ENCODE measurements around the gene SCGB1C1. TPM values are rescaled to one million over a fixed set of nuclear protein-coding genes. Genes with fewer than 3 reads are reported as not detected.
A peak's percentile ranks its signal among the peaks of the same experiment; 100 is the strongest.

Gene SCGB1C1
- total RNA-seq, 2 donors from 2014 or later: not detected

- Histone ChIP-seq H3K9me3 (no peaks in the 10 kb centered on the region), H3K4me1 (peaks cover 12% of the 10 kb centered on the region), H3K27me3 (no peaks in the 10 kb centered on the region), H3K27ac (no peak overlapping the region), H3K4me3 (no peak overlapping the region), H3K36me3 (replicated peaks in 1 of 2; ENCODE audit: insufficient read depth in 1 of 2, low read depth in 2 of 2) (peaks cover 0 to 6% of the 10 kb centered on the region in 2 donors)
- peak; percentile 10 for ATAC-seq
- 61 to 64% methylated on average over 8 of the region's 8 CpGs for WGBS, 2 donors
- TF ChIP-seq POLR2A (IDR thresholded peaks at IDR 0.05): no peak
- TF ChIP-seq, protein P1, sequence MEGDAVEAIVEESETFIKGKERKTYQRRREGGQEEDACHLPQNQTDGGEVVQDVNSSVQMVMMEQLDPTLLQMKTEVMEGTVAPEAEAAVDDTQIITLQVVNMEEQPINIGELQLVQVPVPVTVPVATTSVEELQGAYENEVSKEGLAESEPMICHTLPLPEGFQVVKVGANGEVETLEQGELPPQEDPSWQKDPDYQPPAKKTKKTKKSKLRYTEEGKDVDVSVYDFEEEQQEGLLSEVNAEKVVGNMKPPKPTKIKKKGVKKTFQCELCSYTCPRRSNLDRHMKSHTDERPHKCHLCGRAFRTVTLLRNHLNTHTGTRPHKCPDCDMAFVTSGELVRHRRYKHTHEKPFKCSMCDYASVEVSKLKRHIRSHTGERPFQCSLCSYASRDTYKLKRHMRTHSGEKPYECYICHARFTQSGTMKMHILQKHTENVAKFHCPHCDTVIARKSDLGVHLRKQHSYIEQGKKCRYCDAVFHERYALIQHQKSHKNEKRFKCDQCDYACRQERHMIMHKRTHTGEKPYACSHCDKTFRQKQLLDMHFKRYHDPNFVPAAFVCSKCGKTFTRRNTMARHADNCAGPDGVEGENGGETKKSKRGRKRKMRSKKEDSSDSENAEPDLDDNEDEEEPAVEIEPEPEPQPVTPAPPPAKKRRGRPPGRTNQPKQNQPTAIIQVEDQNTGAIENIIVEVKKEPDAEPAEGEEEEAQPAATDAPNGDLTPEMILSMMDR (IDR thresholded peaks at IDR 0.05): no peak
- DNase-seq: peak in 1 of 4 donors; percentile 12
- intact Hi-C loops (cut with DNase I): no loop called here
These were observed 6.9 kb downstream of the SCGB1C1 start for GRCh38 chr11:199782-200181.

DNA sequence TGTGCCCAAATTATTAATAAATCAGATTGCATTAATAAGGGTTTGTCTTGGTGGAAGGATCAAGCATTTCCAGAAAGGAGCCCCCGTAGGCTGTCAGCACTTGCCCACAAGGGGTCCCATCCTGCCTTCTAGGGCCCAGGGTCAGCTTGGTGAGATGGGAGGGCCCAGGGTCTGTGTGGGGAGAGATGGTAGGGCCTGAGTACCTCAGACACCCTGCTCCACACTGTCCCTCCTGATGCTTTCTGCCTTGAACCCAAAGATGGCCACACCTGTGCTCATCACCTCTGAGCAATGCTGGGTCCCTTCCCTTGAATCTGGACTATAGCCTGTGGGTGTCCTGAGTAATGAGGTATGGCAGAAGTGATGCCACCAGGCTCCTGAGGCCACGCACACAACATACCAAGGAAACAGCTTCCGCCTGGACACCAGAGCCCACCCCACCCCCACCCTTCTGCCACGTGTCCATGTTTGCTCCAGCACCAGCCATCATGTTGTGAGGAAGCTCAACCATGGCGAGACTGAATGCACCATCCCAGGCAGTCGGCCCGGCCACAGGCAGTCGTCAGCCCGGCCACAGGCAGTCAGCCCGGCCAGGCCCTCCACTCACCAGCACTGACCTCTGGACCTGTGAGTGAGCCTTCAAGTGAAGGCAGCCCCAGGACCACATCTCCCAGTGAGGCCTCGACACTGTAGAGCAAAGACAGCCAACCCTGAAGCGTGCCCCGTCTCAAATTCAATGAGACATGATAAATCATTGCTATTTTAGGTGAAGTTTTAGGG, 7.5 kb downstream of the SCGB1C1 start:
- Histone ChIP-seq H3K9me3 (no peaks in the 10 kb centered on the region), H3K36me3 (replicated peaks in 1 of 2; ENCODE audit: insufficient read depth in 1 of 2, low read depth in 2 of 2) (peaks cover 0 to 6% of the 10 kb centered on the region in 2 donors), H3K27ac (no peak overlapping the region), H3K4me3 (no peak overlapping the region), H3K27me3 (no peaks in the 10 kb centered on the region), H3K4me1 (peaks cover 19% of the 10 kb centered on the region)
- peak in 1 of 4 donors; percentile 11 for DNase-seq
- 89 to 97% methylated on average over 3 to 10 of the region's 13 CpGs for WGBS, 2 donors
- no peak for TF ChIP-seq POLR2A (IDR thresholded peaks at IDR 0.05)
- TF ChIP-seq, protein P1 (IDR thresholded peaks at IDR 0.05): no peak
- ATAC-seq: no peak
- intact Hi-C loops (cut with DNase I): no loop called here

DNA sequence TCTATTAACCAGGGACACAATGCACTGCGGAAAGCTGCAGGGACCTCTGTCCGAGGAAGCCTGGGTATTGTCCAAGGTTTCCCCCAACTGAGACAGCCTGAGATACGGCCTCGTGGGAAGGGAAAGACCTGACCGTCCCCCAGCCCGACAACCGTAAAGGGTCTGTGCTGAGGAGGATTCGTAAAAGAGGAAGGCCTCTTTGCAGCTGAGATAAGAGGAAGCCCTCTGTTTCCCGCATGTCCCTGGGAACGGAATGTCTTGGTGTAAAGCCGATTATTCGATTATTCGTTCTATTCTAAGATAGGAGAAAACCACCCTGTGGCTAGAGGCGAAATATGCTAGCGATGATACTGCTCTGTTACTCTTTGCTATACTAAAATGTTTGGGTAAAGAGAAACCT, 9.1 kb downstream of the SCGB1C1 start:
- WGBS, 2 donors: 69 to 81% methylated on average over 15 of the region's 15 CpGs
- H3K36me3 ChIP-seq (replicated peaks in 1 of 2; ENCODE audit: insufficient read depth in 1 of 2, low read depth in 2 of 2): peaks cover 0 to 6% of the 10 kb centered on the region in 2 donors
- H3K27me3 ChIP-seq: no peaks in the 10 kb centered on the region
- ATAC-seq: no peak
- H3K4me1 ChIP-seq: peaks cover 29% of the 10 kb centered on the region
- H3K4me3 ChIP-seq: no peak overlapping the region
- TF ChIP-seq POLR2A (IDR thresholded peaks at IDR 0.05): no peak
- TF ChIP-seq, protein P1 (IDR thresholded peaks at IDR 0.05): no peak
- no peaks in the 10 kb centered on the region for H3K9me3 ChIP-seq
- no peak overlapping the region for H3K27ac ChIP-seq
- DNase-seq: no peak
- intact Hi-C loops (cut with DNase I): no loop called here

DNA sequence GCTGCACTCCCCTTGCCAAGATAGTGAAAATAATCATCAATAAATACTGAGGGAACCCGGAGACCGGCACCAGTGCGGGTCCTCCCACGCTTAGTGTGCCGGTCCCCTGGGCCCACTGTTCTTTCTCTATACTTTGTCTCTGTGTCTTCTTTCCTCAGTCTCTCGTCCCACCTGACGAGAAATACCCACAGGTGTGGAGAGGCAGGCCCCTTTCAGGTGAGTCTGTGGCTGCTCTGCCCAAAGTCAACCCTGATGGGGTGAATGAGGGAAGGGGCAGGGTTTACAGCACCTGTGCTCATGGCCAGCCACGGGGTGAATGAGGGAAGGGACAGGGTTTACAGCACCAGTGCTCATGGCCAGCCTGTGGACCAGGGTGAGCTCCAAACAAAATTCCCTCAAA, 9.6 kb downstream of the SCGB1C1 start:
- Histone ChIP-seq H3K9me3 (no peaks in the 10 kb centered on the region), H3K27me3 (no peaks in the 10 kb centered on the region), H3K27ac (no peak overlapping the region), H3K4me3 (no peak overlapping the region), H3K4me1 (peaks cover 29% of the 10 kb centered on the region), H3K36me3 (replicated peaks in 1 of 2; ENCODE audit: insufficient read depth in 1 of 2, low read depth in 2 of 2) (peaks cover 0 to 6% of the 10 kb centered on the region in 2 donors)
- 72 to 88% methylated on average over 8 of the region's 8 CpGs for WGBS, 2 donors
- TF ChIP-seq POLR2A (IDR thresholded peaks at IDR 0.05): no peak
- TF ChIP-seq, protein P1 (IDR thresholded peaks at IDR 0.05): no peak
- ATAC-seq (no peak), DNase-seq (peak in 1 of 4 donors; percentile 8)
- intact Hi-C loops (cut with DNase I): no loop called here
